Osteoblast (primary cell): ENCODE data around the gene PSMD9. TPM values are rescaled to one million over a fixed set of nuclear protein-coding genes. Genes with fewer than 3 reads are reported as not detected.

Experiments used
- DNase-seq: peaks from one replicate; pipeline ENCODE4 v3.0.0; 2011; ENCODE audit warnings: low spot score, mixed read lengths; ENCODE audit not compliant: insufficient read length; ENCODE audit errors: missing footprints
- H2AFZ ChIP-seq: 2 replicates; pipeline ENCODE4 v1.6.0; 2011; ENCODE audit warnings: mild to moderate bottlenecking, low read length
- H3K27ac ChIP-seq: 2 replicates; pipeline ENCODE4 v1.5.1; 2011; ENCODE audit warnings: mild to moderate bottlenecking, low read depth, low read length, moderate library complexity
- H3K27me3 ChIP-seq: 2 replicates; pipeline ENCODE4 v1.6.0; 2012; ENCODE audit warnings: mild to moderate bottlenecking, control low read depth, inconsistent platforms, low read length, moderate library complexity; ENCODE audit not compliant: insufficient read depth
- H3K36me3 ChIP-seq: 2 replicates; pipeline ENCODE4 v1.5.1; 2011; ENCODE audit warnings: mild to moderate bottlenecking, low read length, control low read depth, moderate library complexity; ENCODE audit not compliant: insufficient read depth
- H3K4me1 ChIP-seq: 2 replicates; pipeline ENCODE4 v1.5.1; 2011; ENCODE audit warnings: mild to moderate bottlenecking, low read length, control low read depth, moderate library complexity; ENCODE audit not compliant: insufficient read depth
- H3K4me2 ChIP-seq: 2 replicates; pipeline ENCODE4 v1.6.0; 2011; ENCODE audit warnings: mild to moderate bottlenecking, low read length; ENCODE audit not compliant: insufficient read depth
- H3K4me3 ChIP-seq: fragments of 200-600 bp; sonication (generic); 3 replicates; pipeline ENCODE4 v1.5.1; 2012; ENCODE audit warnings: mild to moderate bottlenecking, low read length, inconsistent platforms; ENCODE audit not compliant: insufficient read depth
- H3K79me2 ChIP-seq: 2 replicates; pipeline ENCODE4 v1.6.0; 2012; ENCODE audit warnings: mild to moderate bottlenecking, low read length, control low read depth, inconsistent platforms; ENCODE audit not compliant: insufficient read depth
- H3K9me3 ChIP-seq: 2 replicates; pipeline ENCODE4 v1.5.1; 2011; ENCODE audit warnings: low read depth, low read length, control low read depth
- H4K20me1 ChIP-seq: 2 replicates; pipeline ENCODE4 v1.6.0; 2012; ENCODE audit warnings: mild to moderate bottlenecking, low read length, control low read depth; ENCODE audit not compliant: insufficient read depth
- total RNA-seq: library from RNA; depleted of rRNA; stranded (reverse); fragments of >200 nt; gene quantifications from 2 replicates; pipeline ENCODE4 v1.2.3, GENCODE V29; 2012
- TF ChIP-seq, protein P1 (sequence below): IDR thresholded peaks from 2 replicates; pipeline ENCODE4 v1.5.1; 2011; ENCODE audit warnings: mild to moderate bottlenecking, low read depth, low read length, moderate library complexity; ENCODE audit errors: extremely low read depth

Gene PSMD9
- total RNA-seq, 1 donor: 29.7 TPM

DNA sequence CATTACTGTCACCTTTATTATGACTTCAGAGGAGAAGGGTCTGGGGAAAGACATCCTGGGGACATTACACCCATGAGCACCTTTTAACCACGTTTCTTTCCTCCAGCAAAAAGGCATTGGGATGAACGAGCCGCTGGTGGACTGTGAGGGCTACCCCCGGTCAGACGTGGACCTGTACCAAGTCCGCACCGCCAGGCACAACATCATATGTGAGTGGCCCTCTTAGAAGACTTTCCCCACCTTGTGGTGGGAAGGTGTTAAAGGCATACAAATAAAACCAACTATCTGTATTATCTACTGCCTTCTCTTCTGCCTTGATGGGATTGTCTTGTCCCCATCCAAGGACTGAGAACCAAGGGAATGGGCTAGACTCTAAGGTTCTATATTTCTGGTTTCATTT is 6.0 kb downstream of the PSMD9 start:
- H3K4me1 ChIP-seq: peaks cover 24% of the 10 kb centered on the region
- peaks cover 39% of the 10 kb centered on the region for H3K36me3 ChIP-seq
- TF ChIP-seq, protein P1, sequence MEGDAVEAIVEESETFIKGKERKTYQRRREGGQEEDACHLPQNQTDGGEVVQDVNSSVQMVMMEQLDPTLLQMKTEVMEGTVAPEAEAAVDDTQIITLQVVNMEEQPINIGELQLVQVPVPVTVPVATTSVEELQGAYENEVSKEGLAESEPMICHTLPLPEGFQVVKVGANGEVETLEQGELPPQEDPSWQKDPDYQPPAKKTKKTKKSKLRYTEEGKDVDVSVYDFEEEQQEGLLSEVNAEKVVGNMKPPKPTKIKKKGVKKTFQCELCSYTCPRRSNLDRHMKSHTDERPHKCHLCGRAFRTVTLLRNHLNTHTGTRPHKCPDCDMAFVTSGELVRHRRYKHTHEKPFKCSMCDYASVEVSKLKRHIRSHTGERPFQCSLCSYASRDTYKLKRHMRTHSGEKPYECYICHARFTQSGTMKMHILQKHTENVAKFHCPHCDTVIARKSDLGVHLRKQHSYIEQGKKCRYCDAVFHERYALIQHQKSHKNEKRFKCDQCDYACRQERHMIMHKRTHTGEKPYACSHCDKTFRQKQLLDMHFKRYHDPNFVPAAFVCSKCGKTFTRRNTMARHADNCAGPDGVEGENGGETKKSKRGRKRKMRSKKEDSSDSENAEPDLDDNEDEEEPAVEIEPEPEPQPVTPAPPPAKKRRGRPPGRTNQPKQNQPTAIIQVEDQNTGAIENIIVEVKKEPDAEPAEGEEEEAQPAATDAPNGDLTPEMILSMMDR: no peak
- H3K4me3 ChIP-seq: no peak overlapping the region
- no peak overlapping the region for H3K4me2 ChIP-seq
- H4K20me1 ChIP-seq: peaks cover 23% of the 10 kb centered on the region
- H2AFZ ChIP-seq: no peak overlapping the region
- no peaks in the 10 kb centered on the region for H3K27me3 ChIP-seq
- H3K27ac ChIP-seq: peak overlapping the region; percentile 30
- peaks cover 73% of the 10 kb centered on the region for H3K79me2 ChIP-seq
- no peaks in the 10 kb centered on the region for H3K9me3 ChIP-seq
- DNase-seq: peak; percentile 76

DNA sequence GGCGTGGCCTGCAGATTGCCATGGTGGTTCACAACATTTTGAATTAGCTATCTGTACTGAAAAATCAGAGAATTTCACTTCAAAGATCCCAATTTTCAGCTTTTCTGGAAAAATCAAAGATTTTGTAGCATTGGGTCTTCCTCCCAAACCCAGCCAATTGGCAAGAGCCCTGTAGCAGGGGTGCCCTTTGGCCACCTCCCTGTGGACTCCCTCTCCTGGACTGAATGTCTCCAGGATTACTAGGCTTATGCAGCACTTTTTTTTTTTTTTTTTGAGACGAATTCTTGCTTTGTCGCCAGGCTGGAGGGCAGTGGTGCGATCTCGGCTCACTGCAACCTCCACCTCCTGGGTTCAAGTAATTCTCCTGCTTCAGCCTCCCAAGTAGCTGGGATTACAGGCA is 9.7 kb downstream of the PSMD9 start:
- Histone ChIP-seq H3K4me1 (peaks cover 10% of the 10 kb centered on the region), H3K27me3 (no peaks in the 10 kb centered on the region), H3K9me3 (no peaks in the 10 kb centered on the region), H3K27ac (no peak overlapping the region), H3K4me2 (no peak overlapping the region), H3K79me2 (peaks cover 54% of the 10 kb centered on the region), H4K20me1 (peaks cover 15% of the 10 kb centered on the region), H2AFZ (no peak overlapping the region), H3K4me3 (no peak overlapping the region), H3K36me3 (peaks cover 63% of the 10 kb centered on the region)
- TF ChIP-seq, protein P1: no peak
- DNase-seq: no peak

DNA sequence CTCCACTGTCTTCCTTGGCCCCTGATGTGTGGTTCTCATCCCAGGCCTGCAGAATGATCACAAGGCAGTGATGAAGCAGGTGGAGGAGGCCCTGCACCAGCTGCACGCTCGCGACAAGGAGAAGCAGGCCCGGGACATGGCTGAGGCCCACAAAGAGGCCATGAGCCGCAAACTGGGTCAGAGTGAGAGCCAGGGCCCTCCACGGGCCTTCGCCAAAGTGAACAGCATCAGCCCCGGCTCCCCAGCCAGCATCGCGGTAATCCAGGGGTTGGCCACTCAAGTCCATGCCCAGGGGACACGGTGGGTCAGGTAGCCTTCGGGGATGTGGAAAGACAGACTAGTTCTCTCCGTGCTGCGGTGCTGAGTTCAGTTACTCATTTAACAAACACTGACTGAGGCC is 11.0 kb downstream of the PSMD9 start:
- Histone ChIP-seq H3K36me3 (peaks cover 72% of the 10 kb centered on the region), H3K27me3 (no peaks in the 10 kb centered on the region), H3K79me2 (peaks cover 41% of the 10 kb centered on the region), H2AFZ (no peak overlapping the region), H4K20me1 (peaks cover 2% of the 10 kb centered on the region), H3K4me3 (no peak overlapping the region), H3K4me2 (no peak overlapping the region), H3K9me3 (no peaks in the 10 kb centered on the region), H3K4me1 (no peaks in the 10 kb centered on the region), H3K27ac (peak overlapping the region; percentile 45)
- TF ChIP-seq, protein P1: no peak
- no peak for DNase-seq

DNA sequence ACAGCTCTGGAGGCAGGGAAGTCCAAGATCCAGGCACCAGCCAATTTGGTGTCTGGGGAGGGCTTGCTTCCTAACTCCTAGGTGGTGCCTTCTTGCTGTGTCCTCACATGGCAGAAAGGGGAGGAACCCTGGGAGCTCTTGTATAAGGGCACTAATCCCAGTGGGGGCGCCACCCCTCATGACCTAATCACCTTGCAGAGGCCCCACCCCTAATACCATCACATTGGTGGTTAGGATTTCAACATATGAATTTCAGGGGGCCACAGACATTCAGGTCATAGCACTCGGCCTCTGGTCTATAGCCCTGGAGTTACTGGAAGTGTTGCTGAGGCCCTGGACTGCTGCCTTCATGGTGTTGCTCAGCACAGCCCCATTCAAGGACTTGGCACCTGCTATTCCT is 14.6 kb downstream of the PSMD9 start:
- H3K79me2 ChIP-seq: peaks cover 18% of the 10 kb centered on the region
- TF ChIP-seq, protein P1: no peak
- no peak overlapping the region for H3K4me2 ChIP-seq
- H3K9me3 ChIP-seq: no peaks in the 10 kb centered on the region
- H3K27ac ChIP-seq: no peak overlapping the region
- H3K36me3 ChIP-seq: peaks cover 69% of the 10 kb centered on the region
- no peak overlapping the region for H2AFZ ChIP-seq
- DNase-seq: no peak
- H3K27me3 ChIP-seq: no peaks in the 10 kb centered on the region
- no peaks in the 10 kb centered on the region for H3K4me1 ChIP-seq
- no peak overlapping the region for H3K4me3 ChIP-seq
- H4K20me1 ChIP-seq: no peaks in the 10 kb centered on the region
